ENCODE measurements around the gene OR13G1.
"Not testable (repeated sequence)": the region's sequence is repeated elsewhere in the genome, so short reads cannot be mapped to it uniquely, and the experiment has no call there.

Gene OR13G1

DNA sequence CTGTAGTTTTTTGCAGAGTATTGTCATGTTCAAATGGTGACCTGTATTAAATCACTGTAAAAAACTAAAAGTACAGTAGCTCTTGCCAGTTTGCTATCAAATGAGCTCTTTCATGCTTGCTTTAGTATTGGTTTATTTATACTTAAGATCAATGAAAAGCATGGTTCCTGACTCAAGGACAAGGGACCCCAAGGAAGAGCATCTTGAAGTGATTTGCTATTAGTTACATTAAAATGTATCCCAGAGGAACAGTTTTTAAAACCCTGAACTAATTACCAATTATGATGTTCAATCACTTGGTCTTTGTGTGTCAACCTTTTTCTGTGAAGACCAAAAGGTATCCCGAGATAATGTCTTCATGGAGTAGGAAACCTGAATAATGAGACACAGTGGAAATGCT, at the start of gene OR13G1:
Gene OR13G1, minus strand, starts transcription at position 101 of the 400 bp plus-strand sequence. CDS start 6,698 bp downstream, outside the sequence.
- DNase-seq: no peak

DNA sequence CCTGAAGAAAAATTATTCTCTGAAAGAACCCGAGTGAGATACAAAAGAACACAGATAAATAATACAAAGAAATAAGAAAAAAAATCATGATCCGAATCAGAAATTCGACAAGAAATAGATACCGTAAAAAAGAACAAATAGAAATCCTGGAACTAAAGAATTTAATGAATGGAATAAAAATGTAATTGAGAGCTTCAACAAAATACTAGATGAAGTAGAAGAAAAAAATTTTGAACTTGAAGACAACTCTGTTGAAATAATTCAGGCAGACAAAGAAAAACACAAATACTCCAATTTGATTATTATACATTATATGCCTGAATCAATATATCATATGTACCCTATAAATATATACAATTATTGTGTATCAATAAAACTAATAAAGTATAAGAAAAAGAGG, 41.7 kb upstream of the OR13G1 start:
- no peak for DNase-seq

GRCh38 chr1:247716546-247716945, 37.0 kb upstream of the OR13G1 start, which contains the start of gene OR6F1:
Gene OR6F1, minus strand, starts transcription at chr1:247716646. Its CDS starts 3,891 bp downstream, at chr1:247712755.
- no peak for DNase-seq

DNA sequence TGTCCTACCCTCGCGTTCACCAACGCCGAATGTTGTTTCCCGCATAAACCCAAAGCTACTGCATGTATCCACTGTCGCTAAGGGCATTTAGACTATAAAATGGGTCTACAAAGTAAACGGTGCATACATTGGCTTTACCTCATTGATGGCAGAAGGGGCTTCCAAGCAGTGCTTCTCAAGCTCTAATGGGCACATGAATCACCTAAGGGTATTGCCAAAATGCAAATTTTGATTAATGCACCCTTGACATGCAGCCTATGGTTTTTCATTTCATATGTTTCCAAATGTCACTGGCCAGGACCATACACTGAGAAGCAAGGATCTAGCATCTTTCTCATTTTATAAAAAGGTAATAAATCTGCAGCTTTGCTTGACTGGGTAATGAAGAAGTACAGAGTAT, 34.2 kb upstream of the OR13G1 start:
- no peak for DNase-seq

- not testable (repeated sequence) for DNase-seq
Measured at GRCh38 chr1:247710681-247711080, 31.1 kb upstream of the OR13G1 start.

DNA sequence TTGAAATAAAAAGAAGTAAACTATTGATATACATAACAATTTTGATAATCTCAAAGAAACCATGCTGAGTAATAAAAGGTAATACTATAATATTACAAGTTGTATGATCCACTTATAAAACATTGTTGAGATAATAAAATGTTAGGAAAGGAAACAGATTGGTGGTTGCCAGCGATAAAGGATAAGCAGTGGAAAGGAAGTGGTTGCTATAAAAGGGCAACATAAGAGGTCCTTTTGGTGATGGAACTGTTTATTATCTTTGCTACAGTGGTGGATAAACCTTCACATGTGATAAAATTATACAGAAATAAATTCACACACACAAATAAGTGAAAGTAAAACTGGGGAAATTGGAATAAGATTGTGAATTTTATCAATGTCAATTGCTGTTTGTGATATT, 21.8 kb upstream of the OR13G1 start:
- no peak for DNase-seq

DNA sequence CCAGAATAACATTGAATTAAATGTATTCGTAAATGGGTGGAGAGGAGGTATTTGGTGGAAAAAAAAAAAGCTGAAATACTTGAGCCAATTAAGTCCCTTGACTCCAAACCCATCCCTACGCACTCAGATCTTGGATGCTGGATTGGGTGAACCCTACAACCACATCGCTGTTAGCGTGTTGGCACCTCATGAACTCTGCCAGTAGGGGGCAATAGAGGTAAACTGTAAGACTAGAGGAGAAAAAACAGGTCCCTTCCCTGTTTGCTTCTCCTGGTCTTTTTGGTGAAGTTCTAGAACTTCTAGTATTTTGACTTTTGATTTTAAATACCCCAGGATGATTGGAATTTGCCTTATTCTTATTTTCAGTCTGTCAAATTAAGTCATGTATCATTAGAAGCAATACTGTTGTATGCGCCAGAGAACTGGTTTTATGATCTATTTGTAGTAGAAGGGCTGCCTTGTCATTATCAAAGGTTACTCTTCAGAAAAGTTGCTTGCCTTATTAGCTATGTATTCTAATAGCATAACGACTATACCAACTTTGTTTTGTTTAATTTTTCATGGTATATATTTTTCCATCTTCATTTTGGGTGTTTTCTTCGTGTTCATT, 1.9 kb upstream of the OR13G1 start:
- peak; percentile 21 for DNase-seq

DNA sequence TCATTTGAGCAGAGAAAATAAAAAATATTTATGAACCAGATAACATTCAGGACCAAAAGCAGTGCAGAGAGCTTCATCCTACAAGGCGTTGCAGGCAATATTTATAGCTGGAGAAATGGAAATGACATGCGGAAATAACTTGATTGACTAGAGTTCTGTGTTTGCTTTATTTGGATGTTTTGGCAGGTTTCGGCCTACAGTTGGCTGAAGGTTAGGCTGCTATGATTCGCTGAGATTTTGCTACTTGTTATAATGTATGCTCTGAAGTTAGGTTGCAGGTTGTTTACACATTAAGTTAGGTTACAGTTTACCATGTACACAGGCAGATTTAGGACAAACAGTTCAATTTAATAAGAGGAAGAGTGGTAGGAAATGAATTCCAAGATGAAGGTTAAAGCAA, 632 bp upstream of the OR13G1 start:
- no peak for DNase-seq

DNA sequence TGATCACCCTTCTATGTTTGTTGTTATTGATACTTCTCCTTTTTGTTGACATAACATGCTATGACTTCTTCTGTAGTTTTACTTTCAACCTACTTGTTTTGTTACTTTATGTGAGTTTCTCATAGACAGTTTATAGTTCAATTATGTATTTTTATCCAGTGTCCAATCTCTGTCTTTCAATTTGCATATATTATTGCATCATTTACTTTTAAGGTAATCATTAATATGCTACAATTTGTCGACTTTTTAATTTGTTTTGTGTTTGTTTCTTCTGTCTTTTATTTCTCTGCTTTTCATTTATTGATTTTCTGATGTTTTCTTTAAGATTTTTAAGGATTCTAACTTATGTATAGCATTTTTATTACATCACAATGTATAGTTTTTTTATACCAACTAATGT, 10.3 kb downstream of the OR13G1 start:
- no peak for DNase-seq

DNA sequence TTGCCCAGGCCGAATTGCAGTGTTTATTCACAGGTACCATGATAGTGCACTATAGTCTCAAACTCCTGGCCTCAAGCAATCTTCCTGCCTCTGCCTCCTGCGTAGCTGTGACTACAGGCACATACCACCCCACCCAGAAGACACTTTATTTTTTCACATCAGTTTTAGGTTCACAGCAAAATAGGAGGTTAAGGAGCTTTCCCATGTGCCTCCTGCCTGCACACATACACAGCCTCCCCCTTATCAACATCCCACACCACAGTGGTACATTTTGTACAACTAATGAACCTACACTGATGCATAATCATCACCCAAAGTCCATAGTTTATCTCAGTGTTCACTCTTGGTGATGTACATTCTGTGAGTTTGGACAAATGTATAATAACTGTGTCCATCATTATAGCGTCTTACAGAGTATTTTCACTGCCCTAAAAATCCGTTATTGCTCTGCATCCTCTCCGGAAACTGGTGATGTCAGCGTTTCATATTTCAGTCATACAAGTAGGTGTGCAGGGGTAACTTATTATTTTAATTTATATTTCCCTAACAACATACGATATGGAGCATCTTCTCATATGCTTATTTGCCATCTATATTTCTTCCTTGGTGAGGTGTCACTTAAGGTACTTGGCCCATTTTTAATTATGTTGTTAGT, 23.2 kb downstream of the OR13G1 start:
- no peak for DNase-seq

DNA sequence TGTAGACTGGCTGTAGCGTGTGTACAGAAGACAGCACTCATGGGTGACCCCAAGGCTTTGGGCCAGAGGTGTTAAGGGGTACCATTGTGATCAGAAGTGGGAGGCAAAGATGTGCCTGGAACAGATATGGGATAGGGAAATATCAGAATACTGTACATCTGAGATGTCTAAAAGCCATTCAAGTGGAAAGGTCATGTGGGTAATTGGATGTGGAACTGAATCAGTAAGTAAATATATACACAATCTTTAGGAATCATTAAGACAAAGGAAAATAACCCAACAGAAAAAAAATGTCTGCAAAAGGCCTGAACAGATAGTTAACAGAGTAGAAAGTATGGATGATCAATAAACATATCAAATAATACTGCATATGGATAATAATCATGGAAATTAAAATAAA, 26.5 kb downstream of the OR13G1 start:
- DNase-seq: no peak

DNA sequence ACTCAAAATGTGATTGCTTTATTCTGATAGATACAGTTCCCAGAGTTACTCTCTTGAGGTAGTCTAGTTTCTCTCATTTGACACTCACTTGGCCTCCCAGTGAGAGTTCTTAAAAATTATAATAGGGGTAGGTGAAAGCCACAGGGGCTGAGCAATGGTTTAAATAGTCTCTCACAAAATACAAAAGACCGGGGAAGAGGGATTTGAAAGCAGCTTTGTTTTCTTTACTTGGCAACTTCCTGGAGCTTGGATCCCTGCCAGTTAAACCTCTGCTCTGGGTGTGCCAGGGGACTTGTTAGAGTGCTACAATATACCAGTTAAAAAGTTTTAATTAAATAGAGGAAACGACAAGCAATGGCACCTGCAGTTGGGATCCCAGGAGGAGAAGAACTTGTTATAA, 31.7 kb downstream of the OR13G1 start:
- no peak for DNase-seq

DNA sequence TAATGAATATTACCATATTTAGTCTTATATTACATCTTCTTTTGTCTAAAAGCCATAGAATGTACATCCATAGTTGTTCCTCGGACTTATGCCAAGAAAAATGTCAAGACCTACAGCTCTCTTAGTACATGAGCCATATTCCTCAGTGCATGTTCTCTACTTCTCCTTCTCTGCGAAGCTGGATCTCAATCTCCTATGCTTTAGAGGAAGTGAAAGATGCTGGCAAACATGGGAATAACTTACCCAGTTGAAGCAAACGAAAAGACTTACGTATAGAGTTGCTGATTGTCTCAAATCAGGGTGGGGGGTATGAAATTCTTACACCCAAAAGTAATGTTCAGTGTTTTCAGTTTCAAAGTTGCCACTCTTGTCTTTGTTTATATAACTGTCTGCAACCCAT, 32.7 kb downstream of the OR13G1 start:
- no peak for DNase-seq

DNA sequence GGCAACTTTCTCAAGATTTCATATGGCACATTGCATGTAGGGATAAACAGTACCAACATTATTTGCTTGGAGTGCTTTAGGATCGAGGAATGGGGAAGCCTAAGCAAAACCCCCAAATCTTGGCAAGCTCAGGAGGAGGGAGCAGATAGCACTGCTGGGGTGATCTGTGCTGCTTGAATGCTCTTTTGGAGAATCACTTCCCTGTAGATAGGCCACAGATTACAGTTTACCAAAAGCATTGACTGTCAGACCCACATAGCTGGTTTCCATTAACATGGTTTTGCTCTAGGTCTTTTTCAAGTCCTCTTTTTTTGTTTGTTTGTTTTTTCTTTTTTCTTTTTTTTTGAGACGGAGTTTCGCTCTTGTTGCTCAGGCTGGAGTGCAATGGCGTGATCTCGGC, 36.8 kb downstream of the OR13G1 start:
- DNase-seq: no peak

DNA sequence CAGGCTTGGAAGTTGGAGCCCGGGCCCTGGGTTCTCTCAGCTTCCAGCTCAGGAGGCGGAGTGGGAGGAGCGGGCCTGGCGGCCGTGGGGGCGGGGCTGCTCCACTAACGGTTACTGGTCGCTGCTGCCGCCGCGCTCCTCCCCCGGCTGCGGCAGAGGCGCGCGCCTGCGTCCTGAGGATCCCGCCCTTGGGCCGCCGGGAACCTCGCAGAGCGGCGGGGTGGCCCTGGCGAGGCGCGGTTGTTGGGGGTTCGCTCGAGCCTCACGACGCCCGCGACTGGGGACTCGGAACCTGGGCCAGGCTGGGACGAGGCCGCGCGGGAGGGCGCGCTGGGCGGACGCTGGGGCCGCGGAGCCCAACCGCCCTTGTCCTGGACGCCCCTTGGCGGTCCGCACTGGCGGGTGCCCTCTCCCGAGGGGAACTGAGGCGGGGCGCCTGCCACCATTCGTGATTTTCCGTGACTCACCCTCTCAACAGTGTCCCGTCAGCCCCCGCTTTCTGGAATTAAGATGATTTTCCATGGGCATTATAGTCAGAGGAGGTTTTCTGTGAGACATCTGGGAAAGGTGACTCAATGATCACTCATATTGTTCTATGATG, 40.1 kb downstream of the OR13G1 start:
- DNase-seq: no peak

GRCh38 chr1:247638781-247639180, 40.8 kb downstream of the OR13G1 start:
- DNase-seq: no peak

- DNase-seq: no peak
Measured at GRCh38 chr1:247638011-247638410, 41.5 kb downstream of the OR13G1 start.

GRCh38 chr1:247627951-247628350, 51.6 kb downstream of the OR13G1 start:
- DNase-seq: no peak
